ENCODE results near the gene SNX22. TPM values are rescaled to one million over a fixed set of nuclear protein-coding genes. Genes with fewer than 3 reads are reported as not detected.
"Not testable (repeated sequence)": the region's sequence is repeated elsewhere in the genome, so short reads cannot be mapped to it uniquely, and the experiment has no call there.

Gene SNX22
- total RNA-seq (2014; rRNA removed; shearing (Covaris generic)) = 3.7 and 5.0 TPM in 2 replicates
- 5.5 and 9.3 TPM in 2 replicates for polyA plus RNA-seq (2015; cell fraction: cytosol; rRNA removed)
- polyA plus RNA-seq (2015; cell fraction: nucleus; rRNA removed) = 29.8 and 46.1 TPM in 2 replicates

DNA sequence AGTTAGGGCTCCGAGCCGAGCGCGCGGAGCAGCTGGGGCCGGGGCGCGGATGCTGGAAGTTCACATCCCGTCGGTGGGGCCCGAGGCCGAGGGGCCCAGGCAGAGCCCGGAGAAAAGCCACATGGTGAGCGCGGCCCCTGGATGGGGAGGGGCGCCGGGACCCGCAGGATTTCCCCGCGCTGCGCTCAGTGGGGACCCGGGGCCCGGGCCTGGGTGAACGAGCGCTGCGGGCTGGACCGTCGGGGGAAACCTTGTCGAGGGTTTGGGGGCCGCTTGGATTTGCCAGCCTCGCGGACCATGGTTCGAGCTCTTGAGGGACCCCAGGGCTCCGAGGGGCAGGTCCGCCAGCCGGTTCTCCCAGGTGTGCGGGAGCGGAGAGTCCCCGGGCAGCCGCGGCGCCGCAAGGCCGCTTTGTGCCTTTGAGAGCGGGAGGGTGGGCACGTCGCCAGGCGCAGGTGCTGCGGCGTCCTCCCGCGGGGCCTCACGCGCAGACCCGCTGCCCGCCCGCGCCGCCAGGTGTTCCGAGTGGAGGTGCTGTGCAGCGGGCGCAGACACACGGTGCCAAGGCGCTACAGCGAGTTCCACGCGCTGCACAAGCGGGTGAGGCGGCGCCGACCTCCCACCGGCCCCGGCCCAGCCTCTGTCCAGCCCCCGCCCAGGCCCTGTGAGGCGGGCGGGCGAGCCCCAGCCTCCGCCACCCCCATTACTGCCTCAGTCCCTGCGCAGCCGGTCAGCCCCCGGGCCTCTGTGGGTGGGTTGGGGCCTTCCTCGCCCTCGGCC is at the start of gene SNX22:
SNX22 (plus strand) TSS at position 5 of the 780 bp plus-strand sequence; CDS start at position 50, 45 bp downstream.
- in situ Hi-C loops (cut with HindIII; ENCODE audit: low pct_unique_long_range_greater_than_20kb, low sequenced_read_pairs) = no loop called here
- DNase-seq (ENCODE audit: low read depth, low spot score) = no peak

DNA sequence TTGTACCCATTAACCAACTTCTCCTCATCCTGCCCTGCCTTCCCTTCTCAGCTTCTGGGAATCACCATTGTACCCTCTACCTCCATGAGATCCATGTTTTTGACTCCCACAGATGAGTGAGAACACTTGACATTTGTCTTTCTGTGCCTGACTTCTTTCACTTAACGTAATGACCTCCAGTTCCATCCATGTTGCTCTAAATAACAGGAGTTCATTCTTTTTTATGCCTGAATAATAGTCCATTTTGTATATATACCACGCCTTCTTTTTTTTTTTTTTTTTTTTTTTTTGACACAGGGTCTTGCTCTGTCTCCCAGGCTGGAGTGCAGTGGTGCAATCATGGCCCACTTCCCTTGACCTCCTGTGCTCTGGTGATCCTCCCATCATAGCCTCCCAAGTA is 49.0 kb upstream of the SNX22 start:
- no peak for DNase-seq (ENCODE audit: low read depth, low spot score)
- in situ Hi-C loops (cut with HindIII; ENCODE audit: low pct_unique_long_range_greater_than_20kb, low sequenced_read_pairs) = no loop called here

DNA sequence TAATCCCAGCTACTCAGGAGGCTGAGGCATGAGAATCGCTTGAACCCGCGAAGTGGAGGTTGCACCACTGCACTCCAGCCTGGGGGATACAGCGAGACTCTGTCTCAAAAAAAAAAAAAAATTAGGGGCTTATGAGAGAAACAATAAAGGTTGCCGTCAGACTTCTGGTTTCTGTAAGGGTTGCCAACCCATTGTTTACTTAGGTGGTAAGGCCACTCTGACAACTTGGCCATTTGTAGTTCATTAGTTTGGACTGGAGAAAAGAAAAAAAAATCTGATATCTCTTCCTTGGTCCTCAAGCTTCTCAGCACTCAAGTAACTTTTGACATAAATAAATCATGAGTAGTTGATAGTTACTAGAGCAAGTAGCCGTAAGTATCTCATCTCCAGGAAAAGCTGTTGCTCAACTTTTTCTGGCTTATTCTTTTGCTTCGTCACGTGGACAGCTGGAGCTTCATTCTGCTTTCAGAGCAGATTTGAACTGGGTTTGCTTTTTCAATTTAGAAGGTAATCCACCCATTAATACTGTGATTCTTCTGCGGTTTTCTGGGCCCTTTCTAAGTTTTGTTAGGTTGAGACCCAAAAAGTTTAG is 46.3 kb upstream of the SNX22 start:
- in situ Hi-C loops (cut with HindIII; ENCODE audit: low pct_unique_long_range_greater_than_20kb, low sequenced_read_pairs) = no loop called here
- no peak for DNase-seq (ENCODE audit: low read depth, low spot score)

DNA sequence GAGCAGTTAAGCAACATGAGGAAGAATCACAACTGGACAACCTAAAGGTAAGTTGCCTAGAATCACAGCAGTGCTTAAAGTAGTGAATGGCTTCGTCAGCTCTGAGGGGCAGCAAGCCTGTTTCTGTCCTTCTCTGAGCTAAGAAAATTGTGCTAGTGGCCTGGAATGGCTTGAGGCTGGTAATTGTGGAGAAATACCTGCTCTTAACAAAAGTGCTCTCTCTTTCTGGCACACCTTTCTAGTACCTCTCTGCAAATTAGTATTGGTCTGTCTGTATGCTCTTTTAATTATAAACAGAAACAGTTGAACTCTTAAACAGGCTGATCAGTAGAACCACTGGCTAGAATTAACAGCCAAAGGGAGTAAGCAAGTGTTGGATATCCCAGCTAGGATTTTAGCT is 44.2 kb upstream of the SNX22 start:
- in situ Hi-C loops (cut with HindIII; ENCODE audit: low pct_unique_long_range_greater_than_20kb, low sequenced_read_pairs) = no loop called here
- no peak for DNase-seq (ENCODE audit: low read depth, low spot score)

DNA sequence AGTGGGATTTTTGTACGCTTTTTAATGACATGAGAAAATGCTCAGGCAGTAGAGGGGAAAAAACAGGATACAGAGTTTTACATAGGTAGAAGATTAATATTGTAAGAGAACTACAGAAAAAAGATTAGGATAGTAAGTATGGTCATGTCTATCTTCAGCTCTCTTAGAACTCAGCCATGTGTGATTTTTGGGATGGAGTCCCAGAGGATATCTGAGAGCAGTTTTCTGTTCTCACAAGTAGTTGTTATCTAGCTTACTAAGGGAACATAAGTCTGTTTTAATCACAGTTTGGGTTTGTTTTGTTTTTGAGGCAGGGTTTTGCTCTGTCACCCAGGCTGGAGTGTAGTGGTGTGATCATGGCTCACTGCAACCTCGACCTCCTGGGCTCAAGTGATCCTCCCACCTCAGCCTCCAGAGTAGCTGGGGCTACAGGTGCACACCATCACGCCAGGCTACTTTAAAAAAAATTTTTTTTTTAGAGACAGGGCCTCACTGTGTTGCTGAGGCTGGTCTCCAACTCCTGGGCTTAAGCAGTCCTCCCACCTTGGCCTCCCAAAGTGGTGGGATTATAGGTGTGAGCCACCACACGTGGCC is 41.3 kb upstream of the SNX22 start:
- in situ Hi-C loops (cut with HindIII; ENCODE audit: low pct_unique_long_range_greater_than_20kb, low sequenced_read_pairs); DNase-seq (ENCODE audit: low read depth, low spot score): not testable (repeated sequence)

DNA sequence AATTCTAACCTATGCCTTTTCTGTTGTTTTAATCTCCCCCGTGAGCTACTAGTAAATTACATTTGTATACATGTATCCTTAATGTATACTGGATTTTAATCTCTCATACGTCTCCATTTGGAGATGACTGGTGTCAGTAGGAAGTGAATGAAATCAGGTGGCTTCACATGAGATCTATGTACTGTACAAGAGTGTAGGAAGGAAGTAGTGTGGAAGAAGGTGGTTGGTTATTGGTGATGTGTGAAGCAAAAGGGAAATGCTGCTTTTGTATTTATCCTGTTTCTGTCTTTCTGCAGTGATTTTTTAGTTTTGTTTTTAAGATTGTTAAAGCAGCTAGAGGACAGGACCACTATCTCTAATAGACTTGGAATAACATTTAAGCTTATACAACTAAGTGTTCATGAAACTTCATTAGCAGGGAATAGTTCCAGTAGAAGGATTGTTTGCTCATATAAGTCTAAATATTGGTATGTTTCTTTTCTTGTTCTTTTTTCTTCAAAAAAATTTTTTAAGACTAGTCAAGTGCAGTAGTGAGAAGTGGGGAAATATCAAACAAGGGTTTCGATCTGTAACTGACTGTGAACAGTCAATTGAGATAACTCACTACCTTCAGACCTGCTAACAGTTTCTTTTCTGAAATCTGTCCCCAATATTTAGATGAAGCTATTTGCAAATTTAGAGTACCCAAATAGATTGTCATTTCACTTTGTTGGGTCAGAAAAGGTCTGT is 40.4 kb upstream of the SNX22 start:
- in situ Hi-C loops (cut with HindIII; ENCODE audit: low pct_unique_long_range_greater_than_20kb, low sequenced_read_pairs) = no loop called here
- no peak for DNase-seq (ENCODE audit: low read depth, low spot score)

DNA sequence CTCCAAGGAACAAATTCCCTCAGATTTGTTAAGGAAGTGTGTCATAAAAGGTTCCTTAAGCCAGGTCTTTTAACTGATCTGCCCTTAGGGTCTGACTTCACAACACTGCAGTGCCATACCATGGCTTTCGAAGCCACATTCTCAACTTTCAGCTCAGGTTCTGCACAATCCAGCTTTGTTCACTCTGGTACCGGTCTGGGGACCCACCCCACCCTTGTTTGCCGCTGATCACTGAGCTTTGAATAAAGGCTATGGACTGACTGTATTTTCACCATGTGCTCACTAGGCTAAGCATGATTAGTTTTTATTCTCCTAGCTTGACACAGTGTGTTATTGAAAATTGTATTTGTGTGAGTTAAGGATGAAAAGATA is 39.9 kb upstream of the SNX22 start:
- peak; percentile 78 for DNase-seq (ENCODE audit: low read depth, low spot score)
- in situ Hi-C loops (cut with HindIII; ENCODE audit: low pct_unique_long_range_greater_than_20kb, low sequenced_read_pairs) = no loop called here

DNA sequence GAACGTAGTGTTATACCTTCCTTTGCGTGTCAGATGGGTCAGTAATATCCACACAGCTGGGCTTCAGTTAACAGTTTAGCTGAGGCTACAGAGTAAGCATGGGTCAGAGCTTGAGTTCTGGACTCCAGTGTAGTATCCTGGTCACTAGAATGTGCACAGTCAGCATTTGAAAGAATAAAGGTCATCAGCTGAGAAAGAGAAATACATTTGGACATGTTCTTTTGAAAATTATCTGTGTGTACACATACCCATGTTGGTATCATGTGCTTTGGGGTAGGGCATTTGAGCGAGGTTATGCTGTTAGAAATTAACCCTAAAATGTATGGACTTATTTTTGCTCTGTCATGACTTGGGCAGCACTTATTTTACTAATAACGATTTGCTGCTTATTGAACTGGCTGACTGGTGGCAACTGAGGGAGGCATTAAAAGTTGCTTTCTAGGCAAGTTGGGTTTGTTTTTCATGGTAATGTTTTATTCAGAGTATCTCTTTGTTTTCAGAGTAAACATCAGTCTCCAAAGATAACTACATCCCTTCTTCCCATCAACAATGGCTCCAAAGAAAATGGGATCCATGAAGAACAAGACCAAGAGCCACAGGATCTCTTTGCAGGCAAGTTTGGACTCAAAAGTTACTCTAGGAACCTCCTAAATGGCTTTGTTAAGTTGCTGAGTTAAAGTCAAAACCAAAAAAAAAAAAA is 39.3 kb upstream of the SNX22 start:
- DNase-seq (ENCODE audit: low read depth, low spot score) = peak; percentile 36
- in situ Hi-C loops (cut with HindIII; ENCODE audit: low pct_unique_long_range_greater_than_20kb, low sequenced_read_pairs) = no loop called here

DNA sequence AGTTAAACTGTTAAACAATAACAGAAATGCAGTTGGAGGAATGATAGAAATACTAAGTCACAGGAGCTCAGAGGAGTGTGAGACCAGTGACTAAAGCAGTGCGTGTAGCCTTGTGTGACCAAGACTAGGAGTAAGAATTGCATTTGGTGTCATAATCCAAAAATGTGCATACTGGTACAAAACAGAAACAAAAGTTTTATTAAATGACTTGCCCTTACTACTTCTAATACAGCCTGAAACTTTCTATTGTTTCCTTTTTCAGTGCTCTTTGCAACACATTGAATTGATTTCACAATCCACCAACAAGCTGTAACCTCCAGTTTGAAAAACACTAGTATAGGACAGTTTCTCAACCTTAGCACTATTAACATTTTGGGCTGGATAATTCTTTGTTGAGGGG is 38.6 kb upstream of the SNX22 start:
- in situ Hi-C loops (cut with HindIII; ENCODE audit: low pct_unique_long_range_greater_than_20kb, low sequenced_read_pairs) = no loop called here
- DNase-seq (ENCODE audit: low read depth, low spot score) = no peak

DNA sequence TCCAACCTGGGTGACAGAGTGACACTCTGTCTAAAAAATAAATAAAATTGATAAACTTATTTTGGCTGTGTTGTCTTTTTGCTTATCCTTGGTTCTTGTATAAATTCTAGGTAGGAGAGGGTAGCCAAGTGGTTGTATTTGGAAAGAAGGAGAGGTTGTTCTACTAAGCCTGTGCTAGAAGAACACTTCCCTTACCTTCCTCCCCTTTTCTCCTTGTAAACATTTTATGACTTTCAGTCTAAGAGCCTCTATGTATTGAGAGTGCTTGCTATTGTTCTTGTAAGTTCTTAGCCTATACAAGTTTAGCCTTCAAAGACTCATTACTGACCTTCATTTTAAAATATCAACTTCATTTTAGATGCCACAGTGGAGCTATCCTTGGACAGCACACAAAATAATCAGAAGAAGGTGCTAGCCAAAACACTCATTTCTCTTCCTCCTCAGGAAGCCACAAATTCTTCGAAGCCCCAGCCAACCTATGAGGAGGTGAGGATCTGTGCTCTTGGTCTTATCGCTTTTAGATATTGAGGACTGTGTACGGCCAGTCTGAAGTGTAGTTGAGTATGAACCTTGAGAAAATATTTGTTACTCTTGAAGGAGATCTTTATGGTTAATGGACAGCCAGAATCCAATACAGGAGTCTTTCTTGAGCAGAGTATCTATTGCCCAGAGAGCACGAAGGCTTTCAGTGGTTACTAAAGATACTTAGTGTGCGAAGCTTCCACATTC is 33.6 kb upstream of the SNX22 start:
- no peak for DNase-seq (ENCODE audit: low read depth, low spot score)
- in situ Hi-C loops (cut with HindIII; ENCODE audit: low pct_unique_long_range_greater_than_20kb, low sequenced_read_pairs) = no loop called here

DNA sequence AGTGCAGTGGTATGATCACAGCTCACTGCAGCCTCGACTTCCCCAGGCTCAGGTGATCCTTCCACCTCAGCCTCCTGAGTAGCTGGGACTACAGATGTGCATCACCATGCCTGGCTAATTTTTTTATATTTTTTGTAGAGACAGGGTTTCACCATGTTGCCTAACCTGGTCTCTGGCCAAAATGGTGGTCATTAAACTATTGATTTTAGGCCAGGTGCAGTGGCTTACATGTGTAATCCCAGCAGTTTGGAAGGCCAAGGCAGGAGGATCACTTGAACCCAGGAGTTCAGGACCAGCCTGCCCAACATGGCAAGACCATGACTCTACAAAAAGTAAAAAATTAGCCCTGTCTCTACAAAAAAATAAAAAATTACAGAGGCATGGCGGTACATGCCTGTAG is 31.2 kb upstream of the SNX22 start:
- DNase-seq (ENCODE audit: low read depth, low spot score); in situ Hi-C loops (cut with HindIII; ENCODE audit: low pct_unique_long_range_greater_than_20kb, low sequenced_read_pairs): not testable (repeated sequence)

DNA sequence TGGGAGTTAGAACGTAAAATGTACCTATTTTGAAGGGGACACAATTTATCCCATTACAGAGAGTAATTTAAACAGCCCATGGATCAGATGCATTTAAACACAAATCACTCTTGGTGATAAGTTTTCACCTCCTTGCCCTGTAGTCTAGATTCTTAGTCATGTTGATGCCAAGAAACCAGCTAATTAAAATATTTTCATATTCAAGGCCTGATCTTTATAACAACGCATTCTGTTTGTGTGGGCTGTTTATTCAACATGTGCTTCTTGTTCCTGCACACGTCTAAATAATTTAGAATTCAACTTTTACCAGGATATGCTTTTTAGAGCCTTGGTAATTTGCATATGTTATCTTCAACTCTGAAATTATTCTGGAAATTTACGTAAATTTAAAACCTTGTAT is 29.9 kb upstream of the SNX22 start:
- in situ Hi-C loops (cut with HindIII; ENCODE audit: low pct_unique_long_range_greater_than_20kb, low sequenced_read_pairs) = no loop called here

DNA sequence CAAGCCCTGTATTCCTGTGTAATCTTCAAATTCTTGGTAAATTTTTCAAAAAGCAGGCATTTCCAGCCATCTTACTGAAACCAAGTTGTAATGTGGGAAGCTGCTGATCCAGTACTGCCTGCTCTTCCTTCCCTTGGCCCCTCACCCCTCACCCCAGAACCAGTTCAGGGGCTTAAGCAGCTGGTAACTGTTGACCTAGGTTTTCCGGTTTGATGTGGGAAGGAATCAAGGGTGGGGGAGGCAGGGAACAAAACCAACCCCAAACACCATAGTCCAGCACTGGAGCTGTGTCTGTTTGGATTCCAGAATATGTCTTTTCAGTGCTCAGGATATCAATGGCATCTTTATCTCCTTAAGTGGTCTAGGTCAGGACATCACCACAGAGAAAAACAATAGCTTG is 29.1 kb upstream of the SNX22 start:
- in situ Hi-C loops (cut with HindIII; ENCODE audit: low pct_unique_long_range_greater_than_20kb, low sequenced_read_pairs) = no loop called here
- no peak for DNase-seq (ENCODE audit: low read depth, low spot score)

More for the DNA sequence above, 29.9 kb upstream of the SNX22 start:
- no peak for DNase-seq (ENCODE audit: low read depth, low spot score)

DNA sequence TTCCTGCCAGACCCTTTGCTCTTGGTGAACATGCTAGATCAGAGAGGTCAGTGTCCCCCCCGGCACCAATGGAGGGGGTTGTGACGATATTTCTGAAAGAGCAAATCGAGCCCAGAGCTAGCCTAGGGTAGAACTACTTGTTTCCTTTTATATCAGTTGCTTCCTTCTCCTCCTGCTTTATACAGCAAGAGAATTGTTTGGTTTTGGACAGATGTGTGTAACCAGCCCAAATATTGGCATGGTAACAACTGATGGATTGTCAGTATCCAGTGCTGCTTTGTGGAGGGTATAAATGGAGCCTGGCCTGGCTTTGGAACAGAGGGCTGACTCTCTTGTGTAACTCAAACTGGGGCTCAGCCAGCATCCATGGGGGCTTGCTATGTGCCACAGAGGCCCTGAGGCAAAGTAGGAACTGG is 28.6 kb upstream of the SNX22 start:
- in situ Hi-C loops (cut with HindIII; ENCODE audit: low pct_unique_long_range_greater_than_20kb, low sequenced_read_pairs) = no loop called here
- DNase-seq (ENCODE audit: low read depth, low spot score) = peak; percentile 96

DNA sequence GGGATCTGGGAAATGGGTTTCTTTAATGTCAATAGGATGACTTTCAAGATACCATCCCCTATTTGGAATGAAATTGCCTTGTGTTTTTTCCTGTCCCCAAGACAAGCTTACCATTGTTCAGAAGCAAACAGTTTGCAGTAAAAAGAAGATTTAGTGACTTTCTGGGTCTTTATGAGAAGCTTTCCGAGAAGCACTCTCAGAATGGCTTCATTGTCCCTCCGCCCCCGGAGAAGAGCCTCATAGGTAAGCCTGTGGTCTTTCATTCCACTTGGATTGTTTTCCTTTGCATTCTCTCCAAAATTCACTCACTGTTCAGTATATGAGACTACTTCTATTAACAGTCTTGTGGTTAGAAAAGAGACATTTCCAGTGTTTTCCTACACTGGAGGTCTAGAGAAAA is 25.6 kb upstream of the SNX22 start:
- in situ Hi-C loops (cut with HindIII; ENCODE audit: low pct_unique_long_range_greater_than_20kb, low sequenced_read_pairs) = no loop called here

DNA sequence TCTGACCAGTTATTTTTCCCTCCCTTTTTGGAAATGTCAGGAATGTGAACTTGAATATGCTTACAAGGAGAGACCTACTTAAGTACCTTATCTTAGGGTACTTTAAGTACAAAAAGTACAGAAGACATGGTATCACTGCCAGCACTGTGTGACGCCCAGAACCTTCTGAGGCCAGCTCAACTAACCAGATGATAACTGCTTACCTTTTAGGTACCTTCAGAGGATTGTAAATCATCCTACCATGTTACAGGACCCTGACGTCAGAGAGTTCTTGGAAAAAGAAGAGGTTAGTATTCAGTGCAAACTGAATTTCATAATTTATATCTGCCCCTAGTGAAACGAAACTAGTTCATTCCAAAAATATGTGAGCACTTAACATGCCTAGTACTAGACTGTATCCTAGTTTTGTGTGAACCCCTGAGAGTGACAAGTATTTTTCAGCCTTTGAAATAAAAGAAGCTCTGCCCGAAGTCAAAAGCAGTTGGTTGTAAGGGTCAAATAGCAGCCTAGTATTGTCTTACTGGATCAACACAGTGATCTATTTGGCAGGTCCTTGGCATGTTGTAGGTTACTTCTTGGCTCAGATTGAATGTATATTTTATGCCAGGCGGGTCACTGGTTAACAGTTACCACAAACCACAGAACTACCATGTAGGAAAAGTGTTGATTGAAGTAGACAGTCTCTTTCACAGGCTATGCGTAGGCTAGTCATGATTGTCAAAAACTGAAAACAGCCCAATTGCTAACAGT is 23.8 kb upstream of the SNX22 start:
- no peak for DNase-seq (ENCODE audit: low read depth, low spot score)
- in situ Hi-C loops (cut with HindIII; ENCODE audit: low pct_unique_long_range_greater_than_20kb, low sequenced_read_pairs) = no loop called here

More for the DNA sequence above, 25.6 kb upstream of the SNX22 start:
- peak; percentile 92 for DNase-seq (ENCODE audit: low read depth, low spot score)

All from SK-MEL-5 (cell line).